Kidney epithelial cell (primary cell): ENCODE results near the gene PCDHA13. TPM values are rescaled to one million over a fixed set of nuclear protein-coding genes. Genes with fewer than 3 reads are reported as not detected.

ENCODE experiments used
- DNase-seq: peaks from one replicate; pipeline ENCODE4 v3.0.0-alpha.2; 2010; ENCODE audit warnings: low read depth
- H3K27me3 ChIP-seq: 2 replicates; pipeline ENCODE4 v1.6.0; 2011; ENCODE audit warnings: low read length; ENCODE audit not compliant: control insufficient read depth, insufficient read depth
- H3K36me3 ChIP-seq: 2 replicates; pipeline ENCODE4 v1.5.1; 2011; ENCODE audit warnings: low read length; ENCODE audit not compliant: control insufficient read depth, insufficient read depth
- H3K4me3 ChIP-seq: 2 replicates; pipeline ENCODE4 v1.5.1; 2011; ENCODE audit warnings: low read depth, mild to moderate bottlenecking, control low read depth, low read length
- CTCF ChIP-seq: IDR thresholded peaks from 2 replicates; pipeline ENCODE4 v1.5.1; 2011; ENCODE audit warnings: mild to moderate bottlenecking, moderate library complexity, low read length, control low read depth, inconsistent platforms; ENCODE audit not compliant: insufficient read depth, poor library complexity, severe bottlenecking
- total RNA-seq: library from RNA; depleted of rRNA; stranded (reverse); fragments of >200 nt; gene quantifications from 2 replicates; pipeline ENCODE4 v1.2.3, GENCODE V29; 2015

Gene PCDHA13
- total RNA-seq, 1 donor from 2014 or later, result not detected

GRCh38 chr5:140857987-140858240, 24.0 kb upstream of the PCDHA13 start:
- Histone ChIP-seq H3K27me3 (no peaks in the 10 kb centered on the region), H3K36me3 (no peaks in the 10 kb centered on the region), H3K4me3 (no peak overlapping the region)
- no peak for TF ChIP-seq CTCF
- no peak for DNase-seq

- no peaks in the 10 kb centered on the region for H3K27me3 ChIP-seq
- H3K36me3 ChIP-seq, result no peaks in the 10 kb centered on the region
- no peak for TF ChIP-seq CTCF
- no peak overlapping the region for H3K4me3 ChIP-seq
- no peak for DNase-seq
Measured at GRCh38 chr5:140862441-140863295, 19.3 kb upstream of the PCDHA13 start.

- TF ChIP-seq CTCF, result no peak
- Histone ChIP-seq H3K4me3 (no peak within 1 kb of the TSS), H3K27me3 (peaks cover 3% of the 10 kb centered on the region), H3K36me3 (no peaks in the 10 kb centered on the region)
- DNase-seq, result no peak
Measured at GRCh38 chr5:140868721-140869554, 13.0 kb upstream of the PCDHA13 start, which contains the start of gene PCDHA11. Gene PCDHA11, plus strand, starts transcription at chr5:140868957. Its CDS starts 147 bp downstream, at chr5:140869104.

- no peaks in the 10 kb centered on the region for H3K36me3 ChIP-seq
- H3K27me3 ChIP-seq, result peaks cover 3% of the 10 kb centered on the region
- DNase-seq, result no peak
- no peak for TF ChIP-seq CTCF
- no peak overlapping the region for H3K4me3 ChIP-seq
Measured at GRCh38 chr5:140869555-140869886, 12.4 kb upstream of the PCDHA13 start.

GRCh38 chr5:140870221-140871201, 11.4 kb upstream of the PCDHA13 start:
- Histone ChIP-seq H3K27me3 (peaks cover 3% of the 10 kb centered on the region), H3K4me3 (no peak overlapping the region), H3K36me3 (no peaks in the 10 kb centered on the region)
- TF ChIP-seq CTCF, result no peak
- DNase-seq, result no peak
